Panc1 (cell line): ENCODE measurements around the gene LIPA. TPM values are rescaled to one million over a fixed set of nuclear protein-coding genes. Genes with fewer than 3 reads are reported as not detected.

ENCODE experiments used
- ATAC-seq: fragments of 200-7000 bp; cut with Tn5 transposase; 2 replicates; pipeline ENCODE4 v1.9.1; 2020; ENCODE audit warnings: mild to moderate bottlenecking, moderate library complexity
- BruUV-seq: library from RNA; stranded (reverse); fragments of 400-500 nt; replicated peaks from 2 replicates; lab custom pipeline; 2021; lab: Mats Ljungman, UMichigan
- CTCF ChIA-PET: fragments of 300-600 bp; sonication (Branson Sonifier 250); formaldehyde crosslinking; loops from one replicate; lab custom pipeline; 2022; ENCODE audit warnings: antibody characterized with exemption; lab: Charles Lee
- POLR2A ChIA-PET: fragments of 300-600 bp; sonication (Branson Sonifier 250); formaldehyde crosslinking; loops from one replicate; lab custom pipeline; 2022; ENCODE audit warnings: antibody characterized with exemption; lab: Charles Lee
- DNase-seq: peaks from one replicate; pipeline ENCODE4 v3.0.0-alpha.2; 2010; ENCODE audit warnings: low read depth, low spot score
- H3K27ac ChIP-seq: 2 replicates; pipeline ENCODE4 v1.5.1; 2011; ENCODE audit warnings: mild to moderate bottlenecking, low read length, inconsistent platforms
- H3K27me3 ChIP-seq: fragments of 200-500 bp; sonication (Bioruptor generic); 2 replicates; pipeline ENCODE4 v1.6.0; 2014; ENCODE audit warnings: low read length, inconsistent platforms; ENCODE audit not compliant: control insufficient read depth, insufficient read depth
- H3K36me3 ChIP-seq: fragments of 200-500 bp; sonication (Bioruptor generic); 2 replicates; pipeline ENCODE4 v1.5.1; 2014; ENCODE audit warnings: inconsistent platforms, mild to moderate bottlenecking, low read length, moderate library complexity; ENCODE audit not compliant: control insufficient read depth, insufficient read depth
- H3K4me1 ChIP-seq: 2 replicates; pipeline ENCODE4 v1.5.1; 2011; ENCODE audit warnings: inconsistent platforms, mild to moderate bottlenecking, low read length, moderate library complexity; ENCODE audit not compliant: control insufficient read depth, insufficient read depth
- H3K4me3 ChIP-seq, 2 experiments: 2 replicates each; pipeline ENCODE4 v1.5.1; 2011 to 2012; ENCODE audit warnings: low read depth in 2 of 2, low read length in 2 of 2, mild to moderate bottlenecking in 2 of 2, inconsistent platforms in 1 of 2, moderate library complexity in 1 of 2
- H3K9me3 ChIP-seq: fragments of 200-500 bp; sonication (Bioruptor generic); 2 replicates; pipeline ENCODE4 v1.5.1; 2014; ENCODE audit warnings: low read depth, mild to moderate bottlenecking, inconsistent platforms, low read length, moderate library complexity; ENCODE audit not compliant: control insufficient read depth, insufficient read depth
- POLR2AphosphoS5 ChIP-seq: IDR thresholded peaks from 2 replicates; pipeline ENCODE4 v1.6.1; 2012; ENCODE audit warnings: mild to moderate bottlenecking, low read depth, low read length, moderate library complexity
- SIN3A ChIP-seq: IDR thresholded peaks from 2 replicates; pipeline ENCODE4 v1.6.1; 2012; ENCODE audit warnings: low read depth, mild to moderate bottlenecking, low read length, moderate library complexity, borderline replicate concordance; ENCODE audit not compliant: insufficient read depth
- TCF7L2 ChIP-seq: IDR thresholded peaks from 2 replicates; pipeline ENCODE4 v1.6.1; 2011; ENCODE audit warnings: mild to moderate bottlenecking, low read depth, low read length, inconsistent platforms
- in situ Hi-C: cut with HindIII; loops from 2 replicates; pipeline ENCODE4 v1.10.0; 2016; ENCODE audit warnings: low sequenced_read_pairs, low pct_unique_long_range_greater_than_20kb
- intact Hi-C: fragments of 100-400 bp; cut with micrococcal nuclease; formaldehyde crosslinking; loops from one replicate; pipeline ENCODE4 v1.10.0; 2022; ENCODE audit not compliant: unreplicated experiment
- total RNA-seq: library from RNA; stranded (reverse); gene quantifications from one replicate; pipeline ENCODE4 v1.2.1, GENCODE V29; 2021; ENCODE audit not compliant: unreplicated experiment
- TF ChIP-seq, protein P1 (sequence below): fragments of 450-650 bp; IDR thresholded peaks from 2 replicates; pipeline ENCODE4 v1.5.1; 2017; ENCODE audit warnings: mild to moderate bottlenecking
- TF ChIP-seq, protein P2 (sequence below), 2 experiments: IDR thresholded peaks; 2 replicates each; pipeline ENCODE4 v1.6.1; 2011 to 2012; ENCODE audit warnings: low read depth in 2 of 2, control low read depth in 1 of 2, low read length in 1 of 2, mild to moderate bottlenecking in 1 of 2, moderate library complexity in 1 of 2; ENCODE audit not compliant: insufficient read depth in 1 of 2

LIPA gene
- total RNA-seq, 1 experiment from 2014 or later, result 172 TPM

DNA sequence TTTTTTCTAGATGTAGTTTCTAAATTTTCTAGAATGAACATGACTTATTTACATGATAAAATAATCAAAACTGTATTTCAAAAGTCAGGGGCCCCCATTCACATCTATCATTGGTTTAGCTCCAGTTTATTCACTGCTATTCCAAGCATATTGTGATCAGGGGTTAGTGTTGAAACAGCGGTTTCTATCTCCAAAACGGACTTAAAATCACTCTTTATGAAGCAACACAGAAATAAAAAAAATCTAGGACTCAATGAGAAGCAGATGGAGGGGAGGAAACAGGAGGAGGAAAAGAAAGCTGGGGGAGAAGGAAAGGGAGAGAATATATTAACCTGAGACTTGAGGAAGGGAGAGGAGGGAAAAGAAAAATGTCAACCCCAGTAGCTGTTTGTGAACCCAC is 29.7 kb downstream of the LIPA start:
- Histone ChIP-seq H3K27ac (no peak overlapping the region), H3K9me3 (no peaks in the 10 kb centered on the region), H3K4me1 (peaks cover 2% of the 10 kb centered on the region; the same call in 1 of the 2 replicates), H3K4me3 (no peak overlapping the region), H3K27me3 (no peaks in the 10 kb centered on the region), H3K36me3 (no peaks in the 10 kb centered on the region)
- DNase-seq, result no peak
- POLR2A ChIA-PET, result no interaction called here
- in situ Hi-C loops (loop anchor here (25.0 kb wide), 1 partner anchor 210 kb away; no protein-coding TSS in a partner anchor), intact Hi-C loops (no loop called here)
- ATAC-seq, result no peak
- TF ChIP-seq POLR2AphosphoS5, result no peak
- TF ChIP-seq, protein P1, sequence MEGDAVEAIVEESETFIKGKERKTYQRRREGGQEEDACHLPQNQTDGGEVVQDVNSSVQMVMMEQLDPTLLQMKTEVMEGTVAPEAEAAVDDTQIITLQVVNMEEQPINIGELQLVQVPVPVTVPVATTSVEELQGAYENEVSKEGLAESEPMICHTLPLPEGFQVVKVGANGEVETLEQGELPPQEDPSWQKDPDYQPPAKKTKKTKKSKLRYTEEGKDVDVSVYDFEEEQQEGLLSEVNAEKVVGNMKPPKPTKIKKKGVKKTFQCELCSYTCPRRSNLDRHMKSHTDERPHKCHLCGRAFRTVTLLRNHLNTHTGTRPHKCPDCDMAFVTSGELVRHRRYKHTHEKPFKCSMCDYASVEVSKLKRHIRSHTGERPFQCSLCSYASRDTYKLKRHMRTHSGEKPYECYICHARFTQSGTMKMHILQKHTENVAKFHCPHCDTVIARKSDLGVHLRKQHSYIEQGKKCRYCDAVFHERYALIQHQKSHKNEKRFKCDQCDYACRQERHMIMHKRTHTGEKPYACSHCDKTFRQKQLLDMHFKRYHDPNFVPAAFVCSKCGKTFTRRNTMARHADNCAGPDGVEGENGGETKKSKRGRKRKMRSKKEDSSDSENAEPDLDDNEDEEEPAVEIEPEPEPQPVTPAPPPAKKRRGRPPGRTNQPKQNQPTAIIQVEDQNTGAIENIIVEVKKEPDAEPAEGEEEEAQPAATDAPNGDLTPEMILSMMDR, result no peak
- no peak for TF ChIP-seq TCF7L2
- TF ChIP-seq, protein P2, sequence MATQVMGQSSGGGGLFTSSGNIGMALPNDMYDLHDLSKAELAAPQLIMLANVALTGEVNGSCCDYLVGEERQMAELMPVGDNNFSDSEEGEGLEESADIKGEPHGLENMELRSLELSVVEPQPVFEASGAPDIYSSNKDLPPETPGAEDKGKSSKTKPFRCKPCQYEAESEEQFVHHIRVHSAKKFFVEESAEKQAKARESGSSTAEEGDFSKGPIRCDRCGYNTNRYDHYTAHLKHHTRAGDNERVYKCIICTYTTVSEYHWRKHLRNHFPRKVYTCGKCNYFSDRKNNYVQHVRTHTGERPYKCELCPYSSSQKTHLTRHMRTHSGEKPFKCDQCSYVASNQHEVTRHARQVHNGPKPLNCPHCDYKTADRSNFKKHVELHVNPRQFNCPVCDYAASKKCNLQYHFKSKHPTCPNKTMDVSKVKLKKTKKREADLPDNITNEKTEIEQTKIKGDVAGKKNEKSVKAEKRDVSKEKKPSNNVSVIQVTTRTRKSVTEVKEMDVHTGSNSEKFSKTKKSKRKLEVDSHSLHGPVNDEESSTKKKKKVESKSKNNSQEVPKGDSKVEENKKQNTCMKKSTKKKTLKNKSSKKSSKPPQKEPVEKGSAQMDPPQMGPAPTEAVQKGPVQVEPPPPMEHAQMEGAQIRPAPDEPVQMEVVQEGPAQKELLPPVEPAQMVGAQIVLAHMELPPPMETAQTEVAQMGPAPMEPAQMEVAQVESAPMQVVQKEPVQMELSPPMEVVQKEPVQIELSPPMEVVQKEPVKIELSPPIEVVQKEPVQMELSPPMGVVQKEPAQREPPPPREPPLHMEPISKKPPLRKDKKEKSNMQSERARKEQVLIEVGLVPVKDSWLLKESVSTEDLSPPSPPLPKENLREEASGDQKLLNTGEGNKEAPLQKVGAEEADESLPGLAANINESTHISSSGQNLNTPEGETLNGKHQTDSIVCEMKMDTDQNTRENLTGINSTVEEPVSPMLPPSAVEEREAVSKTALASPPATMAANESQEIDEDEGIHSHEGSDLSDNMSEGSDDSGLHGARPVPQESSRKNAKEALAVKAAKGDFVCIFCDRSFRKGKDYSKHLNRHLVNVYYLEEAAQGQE (IDR thresholded peaks at IDR 0.05; ENCODE audit: insufficient read depth in 1 of 2, low read depth in 2 of 2, low read length in 1 of 2), result no peak
- TF ChIP-seq SIN3A, result no peak
- CTCF ChIA-PET, result no interaction called here
- BruUV-seq, result no TSS peak

DNA sequence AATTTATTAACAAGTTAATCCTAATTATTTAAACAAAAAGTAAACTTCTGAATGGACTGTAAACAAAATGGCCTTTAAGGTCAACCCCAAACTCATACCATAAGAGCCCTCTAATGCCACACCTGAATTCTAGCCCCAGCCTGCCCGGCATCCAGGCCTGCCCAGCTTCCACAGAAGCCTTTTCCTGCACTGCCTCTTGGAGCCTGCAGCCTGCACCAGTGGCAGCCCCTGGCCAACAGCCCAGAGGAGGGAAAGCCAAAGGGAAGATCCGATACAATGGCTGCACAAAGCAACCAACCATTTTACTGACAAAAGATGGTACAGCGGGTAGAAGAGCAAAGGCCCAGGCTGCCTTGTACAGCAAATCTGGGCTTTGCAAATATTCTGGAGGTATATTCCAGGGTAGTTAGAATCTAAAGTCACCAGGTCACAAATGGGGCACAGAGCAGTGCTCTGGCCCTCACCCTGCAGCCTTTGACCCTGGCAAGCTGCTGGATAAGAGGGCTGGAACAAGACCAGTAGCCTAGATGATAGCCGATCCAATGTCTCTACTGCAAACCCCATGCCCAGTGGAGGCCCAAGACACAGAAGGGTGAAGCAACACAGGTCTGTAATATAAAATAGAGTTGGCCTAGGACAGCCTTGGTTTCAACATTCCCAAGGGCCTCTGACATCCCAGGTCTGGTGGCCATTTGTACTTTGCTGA is 31.9 kb downstream of the LIPA start:
- H3K9me3 ChIP-seq, result no peaks in the 10 kb centered on the region
- no peak overlapping the region for H3K27ac ChIP-seq
- H3K27me3 ChIP-seq, result no peaks in the 10 kb centered on the region
- CTCF ChIA-PET, result interaction anchor here (1.8 kb wide), 1 partner anchor 190 kb away, joined by 7 read pairs; no protein-coding TSS in a partner anchor
- peaks cover 5% of the 10 kb centered on the region; the same call in 1 of the 2 replicates for H3K36me3 ChIP-seq
- in situ Hi-C loops, result loop anchor here (25.0 kb wide), 1 partner anchor 207 kb away; no protein-coding TSS in a partner anchor
- peaks cover 2% of the 10 kb centered on the region; the same call in 1 of the 2 replicates for H3K4me1 ChIP-seq
- DNase-seq, result no peak
- TF ChIP-seq POLR2AphosphoS5 (no peak), TCF7L2 (no peak), SIN3A (no peak)
- TF ChIP-seq, protein P2 (IDR thresholded peaks at IDR 0.05; ENCODE audit: insufficient read depth in 1 of 2, low read depth in 2 of 2, low read length in 1 of 2), result no peak
- TF ChIP-seq, protein P1, result no peak
- POLR2A ChIA-PET, result no interaction called here
- H3K4me3 ChIP-seq, result no peak overlapping the region
- no TSS peak for BruUV-seq
- ATAC-seq, result no peak
- intact Hi-C loops, result loop anchor here (5.0 to 10.0 kb wide), 2 partner anchors 343 to 385 kb away; no protein-coding TSS in a partner anchor
